NCI-H2081 treated with DMSO at 0.1 percent for 48 hours (cell line): ENCODE results near the gene CILP2.

Source experiments
- DNase-seq: peaks from one replicate; lab custom pipeline; 2025; lab: John Stamatoyannopoulos, UW

The CILP2 gene

GRCh38 chr19:19505669-19506326, 32.3 kb upstream of the CILP2 start:
- DNase-seq = no peak

GRCh38 chr19:19506592-19506991, 31.5 kb upstream of the CILP2 start:
- no peak for DNase-seq

DNA sequence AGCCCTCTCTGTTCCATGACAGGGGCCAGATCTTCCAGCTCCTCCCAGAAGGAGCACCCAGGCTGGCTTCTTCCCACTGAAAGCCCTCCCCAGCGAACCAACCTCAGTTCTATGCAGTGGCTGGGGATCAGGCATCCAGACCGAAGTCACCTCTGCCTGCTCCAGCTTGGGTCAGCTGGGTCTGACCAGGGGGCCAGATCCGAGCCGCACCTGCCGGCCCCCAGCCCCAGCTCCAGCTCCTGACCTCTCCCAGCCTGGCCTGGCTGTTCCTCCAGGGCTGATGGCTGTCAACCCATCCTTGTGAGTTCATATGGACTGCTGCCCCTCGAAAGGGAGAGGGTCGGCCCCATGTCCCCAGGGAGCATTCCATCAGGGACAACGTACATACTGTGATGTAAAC, 30.7 kb upstream of the CILP2 start:
- no peak for DNase-seq

GRCh38 chr19:19508217-19508616, 29.8 kb upstream of the CILP2 start:
- no peak for DNase-seq

DNA sequence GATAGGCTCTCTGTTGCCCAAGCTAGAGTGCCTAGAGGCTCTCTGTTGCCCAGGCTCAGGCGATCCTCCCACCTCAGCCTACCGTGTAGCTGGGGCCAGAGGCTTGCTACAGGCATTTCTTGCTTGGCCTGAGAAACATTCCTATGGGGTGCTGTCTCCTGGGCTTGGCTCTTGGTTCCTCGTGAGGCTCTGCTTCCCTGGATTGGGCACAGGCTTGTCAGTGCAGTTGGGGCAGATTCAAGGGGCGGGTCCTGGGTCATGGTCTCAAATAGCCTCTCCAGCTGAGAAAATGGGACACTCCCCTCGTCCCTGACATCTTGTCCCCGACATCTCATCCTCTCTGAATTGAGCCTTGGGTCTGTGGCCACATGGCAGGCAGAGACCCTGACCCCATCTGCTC, 27.6 kb upstream of the CILP2 start:
- DNase-seq = no peak

DNA sequence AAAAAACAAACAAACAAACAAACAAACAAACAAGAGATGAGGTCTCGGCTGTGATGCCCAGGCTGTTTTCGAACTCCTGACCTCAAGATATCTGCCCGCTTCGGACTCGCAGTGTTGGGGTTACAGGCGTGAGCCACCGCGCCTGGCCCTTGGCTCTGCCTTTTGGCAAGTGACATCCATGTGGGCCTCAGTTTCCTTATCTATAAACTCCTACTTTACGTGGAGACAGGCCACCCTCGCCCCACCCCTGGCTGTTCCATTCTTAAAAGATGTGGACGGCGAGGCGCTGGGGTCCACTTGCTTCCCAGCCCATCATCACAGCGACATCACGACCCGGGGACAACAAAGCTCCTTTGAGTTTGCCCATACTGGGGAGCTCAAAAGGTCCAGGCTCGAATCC, 24.4 kb upstream of the CILP2 start:
- no peak for DNase-seq

DNA sequence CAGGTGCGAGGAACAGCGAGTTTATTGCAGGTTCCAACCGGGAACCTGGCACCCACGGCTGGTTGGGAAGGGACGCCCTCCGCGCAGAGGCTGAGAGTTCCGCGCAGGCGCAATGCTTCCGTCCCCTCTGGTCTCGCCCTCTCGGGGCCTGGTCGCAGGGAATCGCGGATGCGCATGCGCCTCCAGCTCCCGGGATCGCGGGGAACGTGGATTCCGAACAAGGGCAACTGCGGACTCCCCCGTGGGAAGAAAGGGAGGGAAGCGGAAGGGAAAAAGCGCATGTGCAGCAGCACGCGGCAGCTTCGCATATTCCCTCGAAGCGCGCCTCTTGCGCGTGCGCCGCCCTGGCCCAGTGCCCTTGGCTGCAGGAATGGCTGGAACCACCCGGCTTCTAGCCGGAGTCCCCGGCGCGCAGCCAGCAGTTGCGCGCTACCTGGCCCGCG, 23.8 kb upstream of the CILP2 start:
- DNase-seq = no peak

- no peak for DNase-seq
Measured at GRCh38 chr19:19514881-19515641, 23.0 kb upstream of the CILP2 start, which contains the start of gene TSSK6. TSS of gene TSSK6 (minus strand) at chr19:19515548. CDS start at chr19:19515427, 121 bp downstream.

DNA sequence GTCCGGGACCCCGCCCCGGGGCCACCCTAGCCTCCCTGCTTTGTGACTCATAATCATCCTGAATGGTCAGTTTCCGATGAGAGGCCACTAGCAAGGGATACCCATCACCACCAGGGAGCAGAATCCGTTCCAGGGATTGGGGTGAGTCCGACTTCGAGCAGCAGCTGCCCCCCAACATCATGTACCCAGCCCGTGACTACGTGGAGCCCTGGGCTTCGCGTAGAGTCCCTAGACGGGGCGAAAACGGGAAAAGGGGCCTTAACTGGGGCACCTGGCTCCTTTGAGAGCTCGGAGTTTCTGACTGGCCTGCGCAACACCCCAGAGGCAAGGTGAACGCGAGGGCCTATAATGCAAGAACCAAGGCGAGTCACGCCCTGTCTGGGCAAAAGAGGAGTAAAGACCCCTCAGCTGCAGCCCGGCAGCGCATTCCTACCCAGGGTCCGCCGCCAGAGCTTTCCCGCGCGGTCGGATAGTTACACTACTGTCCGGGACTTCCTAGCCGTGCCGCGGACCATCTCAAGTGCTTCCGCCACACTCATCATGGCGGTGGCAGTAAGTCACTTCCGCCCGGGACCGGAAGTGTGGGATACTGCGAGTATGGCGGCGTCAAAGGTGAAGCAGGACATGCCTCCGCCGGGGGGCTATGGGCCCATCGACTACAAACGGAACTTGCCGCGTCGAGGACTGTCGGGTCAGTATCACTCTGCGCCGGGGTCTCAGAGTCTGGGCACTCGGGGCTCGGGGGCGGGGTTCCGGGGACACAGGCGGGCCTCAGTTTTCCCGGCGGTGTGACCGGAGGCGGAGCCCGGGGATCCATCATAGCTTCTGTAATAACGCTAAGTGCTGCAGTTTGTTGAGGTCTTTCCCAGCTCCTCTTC, 22.2 kb upstream of the CILP2 start, which contains the start of gene NDUFA13:
Gene NDUFA13 (plus strand): TSS at position 584 of the 878 bp plus-strand sequence. CDS start 14 bp downstream, at position 598.
- peak; percentile 65 for DNase-seq

DNA sequence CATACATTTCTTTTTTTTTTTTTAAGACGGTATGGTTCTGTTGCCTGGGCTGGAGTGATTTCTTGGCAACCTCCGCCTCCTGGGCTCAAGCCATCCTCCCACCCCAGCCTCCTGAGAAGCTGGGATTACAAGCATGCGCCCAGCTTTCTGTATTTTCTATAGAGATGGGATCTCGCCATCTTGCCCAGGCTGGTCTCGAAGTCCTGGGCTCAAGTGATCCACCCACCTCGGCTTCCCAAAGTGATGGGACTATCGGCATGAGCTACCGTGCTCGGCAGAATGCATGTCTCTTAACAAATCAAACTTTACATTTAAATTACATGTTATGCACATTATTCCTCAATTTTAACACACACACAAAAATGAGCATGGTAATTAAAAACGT, 20.8 kb upstream of the CILP2 start:
- DNase-seq = no peak

GRCh38 chr19:19520989-19521388, 17.1 kb upstream of the CILP2 start:
- no peak for DNase-seq

DNA sequence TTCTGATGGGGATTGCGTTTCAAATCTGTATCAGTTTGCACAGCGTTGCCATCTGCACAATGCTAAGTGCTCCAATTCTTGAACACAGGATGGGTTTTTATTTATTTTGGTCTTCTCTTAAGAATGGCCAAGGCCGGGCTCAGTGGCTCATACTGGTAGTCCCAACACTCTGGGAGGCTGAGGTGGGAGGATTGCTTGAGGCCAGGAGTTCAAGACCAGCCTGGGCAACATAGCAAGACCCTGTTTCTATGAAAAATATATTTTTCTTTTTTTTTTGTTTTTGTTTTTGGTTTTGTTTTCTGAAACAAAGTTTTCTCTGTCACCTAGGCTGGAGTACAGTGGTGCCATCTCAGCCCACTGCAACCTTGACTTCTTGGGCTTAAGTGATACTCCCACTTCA, 14.9 kb upstream of the CILP2 start:
- no peak for DNase-seq

GRCh38 chr19:19524053-19524452, 14.0 kb upstream of the CILP2 start:
- no peak for DNase-seq

DNA sequence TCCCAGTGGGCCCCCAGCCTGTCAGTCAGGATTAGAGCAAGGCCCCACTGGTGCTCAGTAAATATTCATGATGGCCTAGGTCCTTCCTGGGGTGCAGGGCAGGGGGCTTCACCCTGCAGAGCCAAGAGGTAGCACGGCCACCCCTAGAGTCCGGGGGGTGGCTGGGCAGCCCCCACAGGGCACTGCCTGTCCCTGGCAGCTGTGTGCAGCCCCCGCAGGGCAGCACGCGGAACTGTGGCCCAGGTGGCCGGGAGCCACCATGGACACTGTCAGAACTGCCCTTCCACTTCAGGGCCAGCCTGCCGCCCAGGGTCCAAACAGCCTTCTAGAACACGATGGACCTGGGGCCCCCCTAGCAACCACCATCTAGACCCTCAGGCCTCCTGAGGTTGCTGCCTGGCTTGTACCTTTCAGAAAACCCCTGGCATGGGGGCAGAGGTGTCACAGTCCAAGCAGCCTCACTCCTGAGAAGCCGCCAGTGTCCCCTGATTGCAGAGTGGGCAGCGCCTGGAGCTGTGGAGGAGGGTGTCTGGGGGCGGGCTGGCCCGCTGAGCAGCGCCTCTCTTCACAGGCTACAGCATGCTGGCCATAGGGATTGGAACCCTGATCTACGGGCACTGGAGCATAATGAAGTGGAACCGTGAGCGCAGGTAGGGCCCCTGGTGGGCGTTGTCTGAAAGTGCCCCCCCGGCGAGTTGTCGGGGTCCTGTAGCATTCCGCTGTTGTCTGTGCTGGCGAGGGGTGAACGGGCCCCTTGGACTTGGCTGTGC, 12.3 kb upstream of the CILP2 start:
- no peak for DNase-seq

GRCh38 chr19:19526581-19527370, 11.3 kb upstream of the CILP2 start:
- no peak for DNase-seq

GRCh38 chr19:19527371-19527656, 10.8 kb upstream of the CILP2 start:
- no peak for DNase-seq

DNA sequence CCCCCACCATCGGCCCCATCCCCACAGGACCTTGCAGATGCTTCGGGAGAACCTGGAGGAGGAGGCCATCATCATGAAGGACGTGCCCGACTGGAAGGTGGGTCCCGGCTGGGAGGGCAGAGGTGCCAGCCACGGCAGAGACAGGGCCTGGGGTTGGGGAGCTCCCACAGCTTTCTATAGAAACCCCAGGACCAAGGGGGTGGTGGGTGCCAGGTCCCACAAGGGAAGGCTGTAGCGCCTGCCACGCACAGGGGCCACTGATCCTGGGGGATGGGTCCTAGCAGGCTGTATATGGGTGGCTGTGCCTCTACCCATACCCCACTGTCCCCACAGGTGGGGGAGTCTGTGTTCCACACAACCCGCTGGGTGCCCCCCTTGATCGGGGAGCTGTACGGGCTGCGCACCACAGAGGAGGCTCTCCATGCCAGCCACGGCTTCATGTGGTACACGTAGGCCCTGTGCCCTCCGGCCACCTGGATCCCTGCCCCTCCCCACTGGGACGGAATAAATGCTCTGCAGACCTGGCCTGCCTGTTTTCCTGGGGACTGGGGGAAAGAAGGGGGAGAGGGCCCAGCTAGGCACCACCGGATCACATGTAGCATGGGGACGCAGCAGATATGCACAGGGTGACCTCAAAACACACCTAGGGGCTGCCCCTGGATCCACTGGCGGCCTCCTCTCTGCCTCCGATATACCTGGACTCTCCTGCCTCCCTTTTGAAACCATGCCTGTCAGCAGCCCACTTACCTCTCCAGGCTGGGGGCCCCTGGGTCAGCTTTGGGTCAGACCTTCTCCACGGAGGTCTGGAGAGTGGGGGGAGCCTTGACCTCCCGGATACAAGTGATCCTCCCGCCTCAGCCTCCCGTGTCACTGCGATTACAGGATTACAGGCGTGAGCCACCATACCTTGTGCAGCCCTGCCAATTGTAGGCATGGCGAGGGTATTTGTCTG, 10.1 kb upstream of the CILP2 start:
- no peak for DNase-seq

DNA sequence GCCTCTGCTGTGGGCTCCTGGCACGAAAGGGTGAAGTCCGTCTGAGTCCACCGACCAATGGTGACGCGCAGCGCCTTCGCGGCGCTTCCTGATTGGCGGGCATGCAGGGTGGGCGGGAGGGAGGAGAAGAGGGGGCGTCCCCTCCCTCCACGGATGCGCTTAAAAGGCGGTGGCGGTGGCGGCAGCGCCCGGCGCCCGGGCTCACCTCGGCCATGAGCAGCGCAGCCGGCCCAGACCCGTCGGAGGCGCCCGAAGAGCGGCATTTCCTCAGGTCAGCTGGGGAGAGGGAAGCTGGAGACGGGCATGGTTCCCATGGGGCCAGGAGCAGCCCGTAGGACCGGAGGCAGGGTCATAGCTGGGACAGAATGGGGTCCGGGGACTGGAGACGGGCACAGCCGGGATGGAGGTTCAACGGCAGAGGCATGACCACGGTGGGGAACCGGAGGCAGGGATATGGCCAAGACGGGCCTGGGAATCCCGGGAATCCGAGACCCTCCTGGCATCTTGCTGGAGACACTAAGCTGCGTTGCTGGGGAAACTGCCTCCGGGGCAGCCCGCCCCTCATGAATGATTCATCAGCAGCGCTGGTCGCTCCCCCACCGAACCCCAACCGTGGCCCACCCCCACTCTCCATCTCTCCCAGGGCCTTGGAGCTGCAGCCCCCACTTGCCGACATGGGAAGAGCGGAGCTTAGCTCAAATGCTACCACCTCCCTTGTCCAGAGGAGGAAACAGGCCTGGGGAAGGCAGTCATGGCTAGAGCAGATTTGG, 9.2 kb upstream of the CILP2 start, which contains the start of gene YJEFN3:
Gene YJEFN3 (plus strand): TSS at position 191 of the 770 bp plus-strand sequence. CDS start 22 bp downstream, at position 213.
- DNase-seq = no peak
